Ovary (tissue), 9 donors: ENCODE data around the gene ZBTB14. TPM values are rescaled to one million over a fixed set of nuclear protein-coding genes. Genes with fewer than 3 reads are reported as not detected.

Source experiments
- DNase-seq, 5 donors: peaks; one replicate each; pipeline ENCODE4 v3.0.0-alpha.2; 2019 to 2020
- H3K27ac ChIP-seq, 2 donors: fragments of 200-600 bp; one replicate each; pipeline versions ENCODE4 v1.5.1 to v1.8.0; 2019 to 2022
- H3K27me3 ChIP-seq: fragments of 200-600 bp; one replicate; pipeline ENCODE4 v1.8.0; 2022
- H3K36me3 ChIP-seq: fragments of 200-600 bp; sonication (generic); one replicate; pipeline ENCODE4 v1.5.1; 2019
- H3K4me1 ChIP-seq: one replicate; pipeline ENCODE4 v1.8.1; 2013; ENCODE audit warnings: mild to moderate bottlenecking, moderate library complexity; ENCODE audit not compliant: insufficient read depth
- H3K4me3 ChIP-seq: fragments of 200-600 bp; sonication (generic); one replicate; pipeline ENCODE4 v1.5.1; 2017
- H3K9me3 ChIP-seq, 2 donors: fragments of 200-600 bp in 1 of 2; sonication (generic) in 1 of 2; one replicate each; pipeline versions ENCODE4 v1.5.1 to v1.8.1; 2013 to 2019; ENCODE audit warnings: mild to moderate bottlenecking in 1 of 2, moderate library complexity in 1 of 2
- CTCF ChIP-seq, 3 donors: fragments of 450-650 bp in 2 of 3; fragments of 200-600 bp in 1 of 3; IDR thresholded peaks; one replicate each; pipeline versions ENCODE4 v1.5.1 to v1.8.0; 2016 to 2022; ENCODE audit warnings: antibody characterized with exemption in 3 of 3, mild to moderate bottlenecking in 1 of 3
- EP300 ChIP-seq: sonication (generic); formaldehyde crosslinking; IDR thresholded peaks from one replicate; pipeline ENCODE4 v1.6.1; 2017; ENCODE audit warnings: antibody characterized with exemption
- POLR2A ChIP-seq: fragments of 450-650 bp; IDR thresholded peaks from one replicate; pipeline ENCODE4 v1.6.1; 2017; ENCODE audit warnings: antibody characterized with exemption, mild to moderate bottlenecking, moderate library complexity
- WGBS, 3 donors: extraction: QIAGEN DNeasy Blood & Tissue Kit in 1 of 3; methylation state at CpG; one replicate each; pipeline versions ENCODE4 v1.1.5 to v1.1.7; 2013 to 2017; 5-methylcytosine and 5-hydroxymethylcytosine counted together
- intact Hi-C, 4 donors: fragments of 100-400 bp; cut with DNase I; formaldehyde crosslinking; loops; one replicate each; pipeline versions ENCODE4 v1.11.0 to v1.15.1; 2022 to 2023
- polyA plus RNA-seq, 2 donors: library from polyadenylated mRNA; stranded (reverse); fragments of 200-250 nt in 1 of 2; fragments of 350-450 nt in 1 of 2; fragmentation: Illumina TruSeq in 1 of 2; extraction: RNeasy Lipid Tissue Mini Kit (QIAGEN cat#74804) in 1 of 2; gene quantifications; one replicate each; pipeline ENCODE4 v1.2.3, GENCODE V29; 2013 to 2014
- total RNA-seq, 7 donors: library from RNA; depleted of rRNA in 2 of 7; stranded (reverse); fragments of >200 nt in 2 of 7; fragmentation: NEBNext Ultra II Directional in 3 of 7; extraction: Animal tissue kit (Norgen Biotek cat#: 25700) in 3 of 7; gene quantifications; one replicate each; pipeline versions ENCODE4 v1.1.0 to v1.2.4, GENCODE V29; 2016 to 2023
- donor health status: DM: no; HTN: no; CAD: no; lungs with moderate emphysema.
- donor health status: DM: no; HTN: no; CAD: no.
- donor health status: Bipolar disorder and iron deficiency.
- donor health status: DM: yes; HTN: yes; CAD: no.
- donor health status: DM: no; HTN: no; CAD: no.
- donor health status: DM: yes; HTN: yes; CAD: no.

The ZBTB14 gene
- total and polyA plus RNA-seq, 9 donors, result 6.3 to 17.5 (median 14.5) TPM

DNA sequence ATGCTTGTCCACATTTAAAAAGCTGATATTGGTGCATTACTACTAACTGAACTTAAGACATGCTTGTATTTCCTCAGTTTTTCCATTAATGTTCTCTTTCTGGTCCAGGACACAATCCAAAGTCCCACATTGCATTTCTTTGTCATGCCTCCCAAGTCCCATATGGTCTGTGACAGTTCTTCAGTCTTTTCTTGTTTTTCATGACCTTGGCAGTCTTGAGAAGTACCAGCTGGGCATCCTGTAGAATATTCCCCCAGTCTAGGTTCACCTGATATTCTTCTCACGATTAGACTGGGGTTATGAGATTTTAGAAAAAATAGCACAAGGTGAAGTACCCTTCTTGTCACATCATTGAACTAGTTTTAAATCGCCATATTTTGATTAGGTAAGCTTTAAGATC lies 10.3 kb upstream of the ZBTB14 start:
- intact Hi-C loops, result no loop called here
- H3K9me3 ChIP-seq, result no peaks in the 10 kb centered on the region
- no peaks in the 10 kb centered on the region for H3K36me3 ChIP-seq
- no peak for TF ChIP-seq POLR2A
- no peak for TF ChIP-seq CTCF (IDR thresholded peaks at IDR 0.05)
- no peak for TF ChIP-seq EP300
- H3K4me1 ChIP-seq, result no peaks in the 10 kb centered on the region
- 73 to 84% (median 81%) methylated on average over 2 of the region's 2 CpGs for WGBS, 3 donors
- H3K27me3 ChIP-seq, result no peaks in the 10 kb centered on the region
- DNase-seq, result no peak
- H3K27ac ChIP-seq, result no peak overlapping the region
- no peak overlapping the region for H3K4me3 ChIP-seq

DNA sequence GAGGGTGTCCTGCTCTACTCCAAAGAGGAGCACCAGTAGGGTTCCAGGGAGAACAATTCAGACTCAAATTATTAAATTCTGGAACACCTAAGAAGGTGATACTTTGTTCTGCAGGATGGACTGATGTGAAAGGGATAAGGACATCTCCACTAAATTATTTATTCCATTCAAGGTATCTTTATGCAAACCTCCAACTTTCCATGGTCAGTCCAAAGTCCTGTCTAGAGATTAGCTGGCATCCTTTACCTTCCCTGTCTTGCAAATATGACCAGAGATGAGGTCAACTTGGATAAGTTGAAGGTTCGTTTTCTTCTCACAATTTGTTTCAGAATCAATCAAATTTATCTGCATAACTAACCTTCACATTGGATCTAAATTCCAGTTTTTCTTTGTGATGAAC lies 8.7 kb upstream of the ZBTB14 start:
- intact Hi-C loops, result no loop called here
- no peaks in the 10 kb centered on the region for H3K36me3 ChIP-seq
- no peaks in the 10 kb centered on the region for H3K27me3 ChIP-seq
- H3K4me1 ChIP-seq, result no peaks in the 10 kb centered on the region
- no peak overlapping the region for H3K27ac ChIP-seq
- DNase-seq, result no peak
- WGBS, 3 donors, result 38 to 47% (median 47%) methylated on average over 1 of the region's 1 CpG
- H3K9me3 ChIP-seq, result no peaks in the 10 kb centered on the region
- no peak overlapping the region for H3K4me3 ChIP-seq
- TF ChIP-seq CTCF (IDR thresholded peaks at IDR 0.05), result no peak
- TF ChIP-seq EP300, result no peak

GRCh38 chr18:5303636-5304035 lies 8.1 kb upstream of the ZBTB14 start:
- H3K4me1 ChIP-seq, result no peaks in the 10 kb centered on the region
- no peak for TF ChIP-seq EP300
- H3K36me3 ChIP-seq, result no peaks in the 10 kb centered on the region
- H3K27me3 ChIP-seq, result no peaks in the 10 kb centered on the region
- WGBS, 3 donors, result 16 to 48% (median 25%) methylated on average over 1 of the region's 1 CpG
- no peak for DNase-seq
- H3K4me3 ChIP-seq, result no peak overlapping the region
- no peaks in the 10 kb centered on the region for H3K9me3 ChIP-seq
- intact Hi-C loops, result no loop called here
- no peak overlapping the region for H3K27ac ChIP-seq

- intact Hi-C loops, result no loop called here
- WGBS, 3 donors, result 82 to 89% (median 86%) methylated on average over 4 of the region's 4 CpGs
- TF ChIP-seq CTCF (IDR thresholded peaks at IDR 0.05) (no peak), POLR2A (no peak), EP300 (no peak)
- Histone ChIP-seq H3K36me3 (no peaks in the 10 kb centered on the region), H3K4me1 (no peaks in the 10 kb centered on the region), H3K9me3 (no peaks in the 10 kb centered on the region), H3K27ac (no peak overlapping the region), H3K4me3 (no peak overlapping the region), H3K27me3 (no peaks in the 10 kb centered on the region)
- no peak for DNase-seq
These were observed 7.1 kb upstream of the ZBTB14 start for GRCh38 chr18:5302606-5303005.

DNA sequence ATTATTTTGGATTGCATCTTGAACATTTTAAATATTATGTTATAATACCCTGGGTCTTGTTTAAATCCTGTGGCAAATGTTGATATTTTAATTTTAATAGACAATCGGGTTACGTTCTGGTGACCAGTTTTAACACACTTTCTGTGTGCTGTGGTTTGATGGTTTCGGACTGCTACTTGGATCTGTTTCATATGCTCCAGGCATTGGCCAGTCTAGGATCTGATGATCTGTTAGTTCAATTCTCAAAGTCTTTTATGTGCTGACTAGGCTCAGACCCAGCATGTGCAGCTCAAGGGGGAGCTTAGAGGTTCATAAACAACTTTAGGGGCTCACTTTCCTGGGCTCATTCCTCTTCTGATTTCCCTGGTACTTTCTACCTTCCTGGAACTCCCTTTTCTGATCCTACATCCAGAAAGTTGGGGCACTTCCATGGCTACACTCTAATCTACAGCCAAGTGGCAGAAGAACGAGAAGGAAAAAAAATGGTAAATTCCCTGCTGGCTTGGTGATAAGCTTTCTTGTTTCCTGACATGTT lies 5.0 kb upstream of the ZBTB14 start:
- DNase-seq, result no peak
- no peaks in the 10 kb centered on the region for H3K9me3 ChIP-seq
- intact Hi-C loops, result no loop called here

More for the DNA sequence above, 5.0 kb upstream of the ZBTB14 start:
- TF ChIP-seq POLR2A (no peak), EP300 (no peak), CTCF (IDR thresholded peaks at IDR 0.05) (no peak)
- Histone ChIP-seq H3K27ac (no peak overlapping the region), H3K4me1 (no peaks in the 10 kb centered on the region), H3K4me3 (no peak overlapping the region), H3K36me3 (no peaks in the 10 kb centered on the region), H3K27me3 (no peaks in the 10 kb centered on the region)
- 68 to 74% (median 72%) methylated on average over 4 of the region's 4 CpGs for WGBS, 3 donors
